OCI-LY1 (cell line): ENCODE data around the gene IL3.
A peak's percentile ranks its signal among the peaks of the same experiment; 100 is the strongest.

ENCODE experiments used
- H2AFZ ChIP-seq: fragments of 200-600 bp; sonication (generic), shearing (Covaris generic); 2 replicates; pipeline ENCODE4 v1.6.0; 2014; ENCODE audit warnings: antibody characterized with exemption, mild to moderate bottlenecking, low read length
- H3F3A ChIP-seq: fragments of 200-600 bp; sonication (generic), shearing (Covaris generic); 2 replicates; pipeline ENCODE4 v1.6.0; 2014; ENCODE audit warnings: mild to moderate bottlenecking, antibody characterized with exemption, low read length, moderate library complexity; ENCODE audit not compliant: insufficient read depth
- H3K27ac ChIP-seq: fragments of 200-600 bp; sonication (generic); 2 replicates; pipeline ENCODE4 v1.5.1; 2014; ENCODE audit warnings: low read length, mixed run types, mild to moderate bottlenecking, low read depth; ENCODE audit not compliant: poor library complexity, severe bottlenecking
- H3K27me3 ChIP-seq: fragments of 200-600 bp; sonication (generic); 2 replicates; pipeline ENCODE4 v1.6.0; 2014; ENCODE audit warnings: antibody characterized with exemption, mild to moderate bottlenecking, low read length, moderate library complexity; ENCODE audit not compliant: insufficient read depth
- H3K36me3 ChIP-seq: fragments of 200-600 bp; sonication (generic); 2 replicates; pipeline ENCODE4 v1.6.1; 2014; ENCODE audit warnings: mild to moderate bottlenecking, antibody characterized with exemption, low read length, moderate library complexity, mixed read lengths; ENCODE audit not compliant: insufficient read depth
- H3K4me1 ChIP-seq: fragments of 200-600 bp; sonication (generic); 2 replicates; pipeline ENCODE4 v1.5.1; 2014; ENCODE audit warnings: mild to moderate bottlenecking, low read length, moderate library complexity; ENCODE audit not compliant: insufficient read depth, severe bottlenecking
- H3K4me2 ChIP-seq: fragments of 200-600 bp; sonication (generic), shearing (Covaris generic); 2 replicates; pipeline ENCODE4 v1.6.1; 2014; ENCODE audit warnings: low read length
- H3K4me3 ChIP-seq: fragments of 200-600 bp; sonication (generic); 2 replicates; pipeline ENCODE4 v1.5.1; 2014; ENCODE audit warnings: low read length, low read depth, mild to moderate bottlenecking, mixed read lengths; ENCODE audit not compliant: poor library complexity, severe bottlenecking
- H3K79me2 ChIP-seq: fragments of 200-600 bp; shearing (Covaris generic); 2 replicates; pipeline ENCODE4 v1.6.1; 2016; ENCODE audit warnings: mixed run types, low read length, mixed read lengths; ENCODE audit not compliant: insufficient read depth
- H3K9ac ChIP-seq: fragments of 200-600 bp; sonication (generic), shearing (Covaris generic); 2 replicates; pipeline ENCODE4 v1.6.1; 2014; ENCODE audit warnings: mild to moderate bottlenecking, low read length, mixed read lengths
- H3K9me2 ChIP-seq: fragments of 200-600 bp; sonication (generic), shearing (Covaris generic); 2 replicates; pipeline ENCODE4 v1.6.1; 2014; ENCODE audit warnings: low read depth, mild to moderate bottlenecking, low read length, mixed read lengths
- H3K9me3 ChIP-seq: fragments of 200-600 bp; shearing (Covaris generic); 2 replicates; pipeline ENCODE4 v1.6.1; 2014; ENCODE audit warnings: low read length, mixed read lengths
- H4K20me1 ChIP-seq: fragments of 200-600 bp; sonication (generic), shearing (Covaris generic); 2 replicates; pipeline ENCODE4 v1.6.0; 2016; ENCODE audit warnings: mild to moderate bottlenecking, low read length; ENCODE audit not compliant: insufficient read depth
- EZH2 ChIP-seq: fragments of 200-600 bp; sonication (generic), shearing (Covaris generic); IDR thresholded peaks from 2 replicates; pipeline ENCODE4 v1.8.0; 2017; ENCODE audit warnings: borderline replicate concordance, mixed run types, mild to moderate bottlenecking, antibody characterized with exemption, low read length, moderate library complexity, mixed read lengths
- TF ChIP-seq, protein P1 (sequence below): fragments of 200-600 bp; sonication (generic), shearing (Covaris generic); IDR thresholded peaks from 2 replicates; pipeline ENCODE4 v1.5.1; 2017; ENCODE audit warnings: mild to moderate bottlenecking, antibody characterized with exemption, low read length, moderate library complexity, mixed read lengths

The IL3 gene

DNA sequence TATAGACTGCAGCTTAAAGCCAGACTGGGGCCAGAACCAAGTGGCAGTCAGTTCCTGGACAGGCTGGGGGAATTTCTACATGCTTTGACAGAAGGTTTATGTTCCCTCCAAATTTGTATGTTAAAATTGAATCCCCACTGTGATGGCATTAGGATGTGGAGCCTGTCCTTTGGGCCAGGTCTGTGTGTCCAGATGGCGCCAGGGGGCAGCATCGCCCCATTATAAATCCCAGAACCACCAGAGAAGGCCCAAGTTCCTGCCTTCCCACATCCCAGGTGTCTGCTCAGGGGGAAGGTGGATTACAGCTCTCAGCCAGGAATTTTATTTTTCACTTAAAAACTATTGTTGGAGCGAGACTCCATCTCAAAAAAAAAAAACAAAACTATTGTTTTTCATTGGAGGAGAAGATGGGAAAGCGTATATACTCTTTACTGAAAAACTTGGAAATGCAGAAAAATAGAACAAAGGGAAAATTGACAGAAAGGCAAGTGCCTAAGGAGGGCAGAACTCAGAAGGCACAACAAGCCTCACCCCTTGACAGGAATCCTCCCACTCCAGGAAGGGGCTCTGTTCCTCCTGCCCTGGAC is 5.0 kb downstream of the IL3 start:
- H3K36me3 ChIP-seq: no peaks in the 10 kb centered on the region
- no peaks in the 10 kb centered on the region for H3K9me3 ChIP-seq
- H4K20me1 ChIP-seq: no peaks in the 10 kb centered on the region
- no peaks in the 10 kb centered on the region for H3F3A ChIP-seq
- no peaks in the 10 kb centered on the region for H3K4me1 ChIP-seq
- H3K4me3 ChIP-seq: no peak overlapping the region
- no peak for TF ChIP-seq EZH2
- TF ChIP-seq, protein P1, sequence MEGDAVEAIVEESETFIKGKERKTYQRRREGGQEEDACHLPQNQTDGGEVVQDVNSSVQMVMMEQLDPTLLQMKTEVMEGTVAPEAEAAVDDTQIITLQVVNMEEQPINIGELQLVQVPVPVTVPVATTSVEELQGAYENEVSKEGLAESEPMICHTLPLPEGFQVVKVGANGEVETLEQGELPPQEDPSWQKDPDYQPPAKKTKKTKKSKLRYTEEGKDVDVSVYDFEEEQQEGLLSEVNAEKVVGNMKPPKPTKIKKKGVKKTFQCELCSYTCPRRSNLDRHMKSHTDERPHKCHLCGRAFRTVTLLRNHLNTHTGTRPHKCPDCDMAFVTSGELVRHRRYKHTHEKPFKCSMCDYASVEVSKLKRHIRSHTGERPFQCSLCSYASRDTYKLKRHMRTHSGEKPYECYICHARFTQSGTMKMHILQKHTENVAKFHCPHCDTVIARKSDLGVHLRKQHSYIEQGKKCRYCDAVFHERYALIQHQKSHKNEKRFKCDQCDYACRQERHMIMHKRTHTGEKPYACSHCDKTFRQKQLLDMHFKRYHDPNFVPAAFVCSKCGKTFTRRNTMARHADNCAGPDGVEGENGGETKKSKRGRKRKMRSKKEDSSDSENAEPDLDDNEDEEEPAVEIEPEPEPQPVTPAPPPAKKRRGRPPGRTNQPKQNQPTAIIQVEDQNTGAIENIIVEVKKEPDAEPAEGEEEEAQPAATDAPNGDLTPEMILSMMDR: peak; percentile 45; the same call in 1 of the 2 replicates
- no peak overlapping the region for H3K9ac ChIP-seq
- H3K4me2 ChIP-seq: no peak overlapping the region
- H2AFZ ChIP-seq: no peak overlapping the region
- no peaks in the 10 kb centered on the region for H3K9me2 ChIP-seq
- no peaks in the 10 kb centered on the region for H3K79me2 ChIP-seq
- no peak overlapping the region for H3K27ac ChIP-seq
- no peaks in the 10 kb centered on the region for H3K27me3 ChIP-seq

DNA sequence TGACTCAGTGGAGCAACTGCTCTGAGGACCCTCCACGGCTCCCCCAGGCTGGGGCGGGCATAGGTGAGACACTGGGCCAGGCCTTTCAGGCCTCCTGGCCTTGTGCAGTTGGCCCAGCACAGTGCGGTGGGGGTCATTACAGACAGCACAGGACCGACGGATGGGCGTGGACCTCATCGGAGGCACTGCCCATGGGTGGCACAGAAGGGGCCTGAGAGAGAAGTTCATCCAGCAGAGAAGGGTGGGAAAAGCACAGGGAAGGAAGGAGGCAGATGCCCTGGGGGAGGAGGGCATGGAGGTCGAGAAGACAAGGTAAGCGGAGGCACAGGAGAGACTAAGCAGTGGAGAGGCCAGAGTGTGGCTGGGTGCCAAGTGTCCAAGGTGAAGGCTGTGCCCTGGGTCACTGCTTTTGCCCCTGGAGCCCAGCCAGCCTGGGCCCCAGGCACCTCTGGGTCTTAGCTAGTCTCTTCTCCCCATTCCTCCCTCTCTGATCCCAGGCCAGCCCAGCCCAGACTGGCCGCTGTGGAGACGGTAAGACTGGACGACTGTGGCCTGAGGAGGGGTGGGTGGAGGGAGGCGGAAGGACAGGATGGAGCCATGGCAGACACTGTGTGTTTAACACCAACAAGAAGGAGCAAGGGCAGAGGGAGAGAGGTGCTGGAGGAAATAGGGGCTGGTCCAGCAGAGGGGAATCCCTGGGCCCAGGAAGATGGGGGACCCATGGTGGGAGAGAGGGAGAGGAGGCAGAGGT is 5.7 kb downstream of the IL3 start:
- H2AFZ ChIP-seq: no peak overlapping the region
- TF ChIP-seq EZH2: no peak
- TF ChIP-seq, protein P1: no peak
- H3K4me1 ChIP-seq: no peaks in the 10 kb centered on the region

DNA sequence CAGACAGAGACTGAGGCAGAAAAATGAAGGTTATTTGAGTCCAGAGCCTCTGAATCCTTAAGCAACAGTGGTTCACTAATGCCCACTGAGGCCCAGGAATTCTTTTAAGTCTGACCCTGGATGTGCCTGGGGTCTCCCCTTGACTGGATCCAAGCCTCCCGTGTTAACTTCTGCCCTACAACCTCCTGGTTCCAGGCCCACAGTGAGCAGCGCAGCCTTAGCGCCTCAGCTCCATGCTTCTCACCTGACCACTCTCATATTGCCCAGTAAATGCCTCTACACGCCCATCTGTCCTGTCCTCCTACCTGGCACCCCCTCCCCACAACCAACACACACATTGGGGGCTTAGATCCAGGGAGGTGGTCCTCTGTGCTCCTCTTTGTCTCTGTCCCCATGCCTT is 6.4 kb downstream of the IL3 start:
- Histone ChIP-seq H3K9ac (no peak overlapping the region), H3F3A (no peaks in the 10 kb centered on the region), H3K36me3 (no peaks in the 10 kb centered on the region), H3K4me2 (no peak overlapping the region), H3K79me2 (no peaks in the 10 kb centered on the region), H3K27me3 (no peaks in the 10 kb centered on the region; the same call in 1 of the 2 replicates), H3K9me3 (no peaks in the 10 kb centered on the region), H3K27ac (no peak overlapping the region), H2AFZ (no peak overlapping the region), H4K20me1 (no peaks in the 10 kb centered on the region), H3K4me1 (no peaks in the 10 kb centered on the region), H3K4me3 (no peak overlapping the region), H3K9me2 (no peaks in the 10 kb centered on the region)
- TF ChIP-seq, protein P1: no peak
- TF ChIP-seq EZH2: no peak

More for the DNA sequence above, 5.7 kb downstream of the IL3 start:
- H3K27ac ChIP-seq: no peak overlapping the region
- no peaks in the 10 kb centered on the region for H3F3A ChIP-seq
- no peaks in the 10 kb centered on the region for H3K79me2 ChIP-seq
- no peak overlapping the region for H3K4me3 ChIP-seq
- H4K20me1 ChIP-seq: no peaks in the 10 kb centered on the region
- no peaks in the 10 kb centered on the region for H3K27me3 ChIP-seq
- no peak overlapping the region for H3K4me2 ChIP-seq
- H3K9ac ChIP-seq: no peak overlapping the region
- no peaks in the 10 kb centered on the region for H3K9me3 ChIP-seq
- H3K9me2 ChIP-seq: no peaks in the 10 kb centered on the region
- H3K36me3 ChIP-seq: no peaks in the 10 kb centered on the region
